ENCODE data around the gene CLDN20. TPM values are rescaled to one million over a fixed set of nuclear protein-coding genes. Genes with fewer than 3 reads are reported as not detected.

The CLDN20 gene
- total and polyA plus RNA-seq, 11 donors, result 0.30 TPM; not detected in 10

- intact Hi-C loops (cut with DNase I), result loop anchor here in 6 of 10 donors (5.0 to 10.0 kb wide), 3 partner anchors 132 to 142 kb away; no protein-coding TSS in a partner anchor
- TF ChIP-seq POLR2A (IDR thresholded peaks at IDR 0.05) (no peak), CTCF (IDR thresholded peaks at IDR 0.05) (no peak)
- Histone ChIP-seq H3K36me3 (peaks cover 0 to 14% (median 0%) of the 10 kb centered on the region in 9 donors), H3K27ac (no peak overlapping the region), H3K9me3 (no peaks in the 10 kb centered on the region), H3K27me3 (no peaks in the 10 kb centered on the region), H3K4me3 (no peak overlapping the region), H3K4me1 (peaks cover 0 to 22% (median 6%) of the 10 kb centered on the region in 12 donors)
- DNase-seq (no peak), ATAC-seq (no peak)
- WGBS, 4 donors, result 90 to 100% (median 95%) methylated on average over 1 of the region's 1 CpG
These were observed 52.6 kb downstream of the CLDN20 start for GRCh38 chr6:155316419-155316818.

DNA sequence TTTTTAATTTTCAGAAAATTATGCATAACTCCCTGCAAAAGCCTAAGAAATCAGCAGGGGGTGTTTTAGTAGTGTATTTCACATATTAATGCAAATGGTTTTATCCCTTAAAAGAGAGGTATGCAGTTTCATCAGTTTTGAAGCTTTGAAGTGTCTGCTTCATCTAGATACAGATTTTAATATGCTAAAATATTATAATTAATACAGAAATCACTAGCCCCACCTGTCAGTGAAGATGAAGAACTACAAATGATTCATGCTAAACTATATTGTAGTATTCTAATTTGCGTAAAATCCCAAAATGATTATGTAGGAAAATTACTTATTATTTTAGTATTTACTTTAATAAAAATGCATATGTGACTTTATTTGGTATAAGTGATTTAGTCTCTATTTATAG, 53.4 kb downstream of the CLDN20 start:
- H3K4me3 ChIP-seq, result no peak overlapping the region
- H3K36me3 ChIP-seq, result peaks cover 0 to 7% (median 0%) of the 10 kb centered on the region in 9 donors
- no peaks in the 10 kb centered on the region for H3K27me3 ChIP-seq
- ATAC-seq (no peak), DNase-seq (no peak)
- H3K27ac ChIP-seq, result no peak overlapping the region
- WGBS, 4 donors, result 87 to 94% (median 89%) methylated on average over 1 of the region's 1 CpG
- H3K4me1 ChIP-seq, result peaks cover 0 to 20% (median 6%) of the 10 kb centered on the region in 12 donors
- intact Hi-C loops (cut with DNase I), result loop anchor here in 6 of 10 donors (5.0 to 10.0 kb wide), 3 partner anchors 132 to 142 kb away; no protein-coding TSS in a partner anchor
- H3K9me3 ChIP-seq, result no peaks in the 10 kb centered on the region
- TF ChIP-seq POLR2A (IDR thresholded peaks at IDR 0.05), result no peak
- TF ChIP-seq CTCF (IDR thresholded peaks at IDR 0.05), result peak in 4 of 12 donors; percentile 24 to 40 (median 29)

DNA sequence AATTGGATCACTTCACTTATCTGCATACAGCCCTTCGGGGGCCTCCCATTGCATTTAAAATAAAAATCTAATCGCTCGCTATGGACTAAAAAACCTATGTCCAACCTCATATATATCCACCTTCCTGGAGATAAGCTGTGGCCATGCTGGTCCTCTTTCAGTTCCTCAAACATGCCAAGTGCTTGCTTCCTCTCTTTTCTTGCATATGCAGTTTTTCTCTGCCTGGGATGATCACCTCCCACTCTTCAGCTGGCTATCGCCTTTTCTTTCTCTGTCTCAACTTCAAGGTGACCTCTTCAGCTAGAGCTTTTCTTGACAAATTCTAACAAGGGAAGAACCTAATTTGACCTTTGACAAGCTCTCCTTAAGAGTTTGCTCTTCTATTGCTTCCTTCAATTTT, 56.1 kb downstream of the CLDN20 start:
- Histone ChIP-seq H3K27ac (peak overlapping the region in 1 of 12 donors; percentile 24), H3K4me3 (peak overlapping the region in 3 of 12 donors; percentile 6 to 43 (median 12))

DNA sequence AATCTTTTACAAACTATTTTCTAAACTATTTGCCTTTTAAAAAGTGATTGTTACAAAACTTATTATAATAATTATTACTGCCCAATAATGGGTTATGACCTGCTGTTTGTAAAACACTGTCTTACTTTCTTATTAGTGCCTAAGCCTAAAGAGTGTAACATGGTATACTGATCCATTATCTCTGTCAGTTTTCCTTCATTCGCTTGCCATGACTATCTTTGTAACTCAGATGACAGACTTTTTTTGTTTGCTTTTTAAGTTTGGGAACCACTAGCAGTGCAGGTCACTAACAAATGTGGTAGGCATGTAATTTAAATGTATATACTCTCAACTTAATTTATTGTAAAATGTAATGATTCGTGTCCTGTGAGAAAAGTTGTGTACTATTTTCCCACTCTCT, 60.4 kb downstream of the CLDN20 start:
- Histone ChIP-seq H3K4me3 (no peak overlapping the region), H3K9me3 (no peaks in the 10 kb centered on the region), H3K27ac (no peak overlapping the region), H3K27me3 (no peaks in the 10 kb centered on the region), H3K4me1 (peaks cover 0 to 4% (median 0%) of the 10 kb centered on the region in 12 donors), H3K36me3 (no peaks in the 10 kb centered on the region)
- intact Hi-C loops (cut with DNase I), result loop anchor here in 4 of 10 donors (10.0 kb wide), 3 partner anchors 171 to 1861 kb away; no protein-coding TSS in a partner anchor
- ATAC-seq, result no peak
- 90 to 96% (median 93%) methylated on average over 2 of the region's 2 CpGs for WGBS, 4 donors
- TF ChIP-seq CTCF (IDR thresholded peaks at IDR 0.05), result no peak
- no peak for TF ChIP-seq POLR2A (IDR thresholded peaks at IDR 0.05)
- no peak for DNase-seq

More for the DNA sequence above, 56.1 kb downstream of the CLDN20 start:
- 85 to 93% (median 92%) methylated on average over 4 of the region's 4 CpGs for WGBS, 4 donors
- DNase-seq, result no peak
- peaks cover 0 to 11% (median 4%) of the 10 kb centered on the region in 12 donors for H3K4me1 ChIP-seq
- TF ChIP-seq CTCF (IDR thresholded peaks at IDR 0.05), result no peak
- TF ChIP-seq POLR2A (IDR thresholded peaks at IDR 0.05), result no peak
- no peaks in the 10 kb centered on the region for H3K36me3 ChIP-seq
- intact Hi-C loops (cut with DNase I), result loop anchor here in 8 of 10 donors (5.0 to 10.0 kb wide), 6 partner anchors 135 to 1865 kb away; no protein-coding TSS in a partner anchor
- ATAC-seq, result no peak
- no peaks in the 10 kb centered on the region for H3K27me3 ChIP-seq
- no peaks in the 10 kb centered on the region for H3K9me3 ChIP-seq

Measured in heart left ventricle (tissue), 16 donors.